Skin epidermis (tissue), 12 donors: ENCODE data around the gene IL15RA.
"Not testable (repeated sequence)": the region's sequence is repeated elsewhere in the genome, so short reads cannot be mapped to it uniquely, and the experiment has no call there.

Source experiments
- H3K27ac ChIP-seq, 21 experiments: fragments of 200-600 bp; sonication (generic) in 11 of 21; one replicate each; pipeline ENCODE4 v1.5.0; 2020; ENCODE audit warnings: mild to moderate bottlenecking in 3 of 21, inconsistent platforms in 2 of 21, moderate library complexity in 2 of 21
- H3K4me3 ChIP-seq, 7 experiments: fragments of 200-600 bp; sonication (generic) in 2 of 7; one replicate each; pipeline ENCODE4 v1.5.0; 2020; ENCODE audit warnings: inconsistent platforms in 2 of 7, mild to moderate bottlenecking in 2 of 7, moderate library complexity in 1 of 7

The IL15RA gene

GRCh38 chr10:5975641-5976473 is 1.5 kb downstream of the IL15RA start:
- Histone ChIP-seq H3K4me3 (peak overlapping the region; percentile 46 to 99 (median 86)), H3K27ac (peak overlapping the region in 20 of 21 experiments; percentile 67 to 100 (median 94))

GRCh38 chr10:5973069-5973468 is 4.3 kb downstream of the IL15RA start:
- no peak overlapping the region for H3K27ac ChIP-seq
- no peak overlapping the region for H3K4me3 ChIP-seq

GRCh38 chr10:5971886-5972285 is 5.5 kb downstream of the IL15RA start:
- Histone ChIP-seq H3K27ac (peak overlapping the region in 18 of 21 experiments; percentile 11 to 83 (median 62)), H3K4me3 (no peak overlapping the region)

- peak overlapping the region in 20 of 21 experiments; percentile 11 to 83 (median 62) for H3K27ac ChIP-seq
- H3K4me3 ChIP-seq, result no peak overlapping the region
Measured at GRCh38 chr10:5971315-5971832, 6.0 kb downstream of the IL15RA start.

- Histone ChIP-seq H3K27ac (peak overlapping the region in 12 of 21 experiments; percentile 14 to 83 (median 62)), H3K4me3 (no peak overlapping the region)
Measured at GRCh38 chr10:5970527-5970926, 6.8 kb downstream of the IL15RA start.

- Histone ChIP-seq H3K27ac (peak overlapping the region in 4 of 21 experiments; percentile 12 to 83 (median 40)), H3K4me3 (no peak overlapping the region)
Measured at GRCh38 chr10:5970066-5970465, 7.3 kb downstream of the IL15RA start.

GRCh38 chr10:5968681-5969453 is 8.5 kb downstream of the IL15RA start:
- H3K4me3 ChIP-seq, result no peak overlapping the region
- H3K27ac ChIP-seq, result no peak overlapping the region

- H3K4me3 ChIP-seq, result no peak overlapping the region
- no peak overlapping the region for H3K27ac ChIP-seq
Measured at GRCh38 chr10:5968037-5968680, 9.2 kb downstream of the IL15RA start.

- Histone ChIP-seq H3K27ac (no peak overlapping the region), H3K4me3 (no peak overlapping the region)
Measured at GRCh38 chr10:5965266-5965665, 12.1 kb downstream of the IL15RA start.

- no peak overlapping the region for H3K27ac ChIP-seq
- no peak overlapping the region for H3K4me3 ChIP-seq
Measured at GRCh38 chr10:5964736-5965135, 12.6 kb downstream of the IL15RA start.

GRCh38 chr10:5963591-5963990 is 13.8 kb downstream of the IL15RA start:
- no peak overlapping the region for H3K4me3 ChIP-seq
- no peak overlapping the region for H3K27ac ChIP-seq

- H3K27ac ChIP-seq, result no peak overlapping the region
- H3K4me3 ChIP-seq, result no peak overlapping the region
Measured at GRCh38 chr10:5963071-5963470, 14.3 kb downstream of the IL15RA start.

GRCh38 chr10:5962358-5962940 is 14.9 kb downstream of the IL15RA start:
- not testable (repeated sequence) for H3K27ac ChIP-seq, H3K4me3 ChIP-seq

- no peak overlapping the region for H3K27ac ChIP-seq
- no peak overlapping the region for H3K4me3 ChIP-seq
Measured at GRCh38 chr10:5961405-5962100, 15.8 kb downstream of the IL15RA start.

- H3K27ac ChIP-seq, result not testable (repeated sequence)
Measured at GRCh38 chr10:5960973-5961275, 16.4 kb downstream of the IL15RA start.

GRCh38 chr10:5960070-5960972 is 17.0 kb downstream of the IL15RA start:
- Histone ChIP-seq H3K27ac (no peak overlapping the region), H3K4me3 (no peak overlapping the region)

More at GRCh38 chr10:5960973-5961275, 16.4 kb downstream of the IL15RA start:
- H3K4me3 ChIP-seq, result not testable (repeated sequence)

GRCh38 chr10:5959581-5960069 is 17.7 kb downstream of the IL15RA start:
- Histone ChIP-seq H3K4me3 (no peak overlapping the region), H3K27ac (no peak overlapping the region)

- no peak overlapping the region for H3K27ac ChIP-seq
Measured at GRCh38 chr10:5959142-5959541, 18.2 kb downstream of the IL15RA start.

More at GRCh38 chr10:5959142-5959541, 18.2 kb downstream of the IL15RA start:
- H3K4me3 ChIP-seq, result no peak overlapping the region
